ENCODE data around the gene PRKG1.

The PRKG1 gene

GRCh38 chr10:51760864-51761640, 686.8 kb downstream of the PRKG1 start:
- no peak for DNase-seq (ENCODE audit: low spot score)

- DNase-seq (ENCODE audit: low spot score), result no peak
These were observed 689.5 kb downstream of the PRKG1 start for GRCh38 chr10:51763746-51764145.

- DNase-seq (ENCODE audit: low spot score), result no peak
These were observed 691.1 kb downstream of the PRKG1 start for GRCh38 chr10:51765284-51765971.

DNA sequence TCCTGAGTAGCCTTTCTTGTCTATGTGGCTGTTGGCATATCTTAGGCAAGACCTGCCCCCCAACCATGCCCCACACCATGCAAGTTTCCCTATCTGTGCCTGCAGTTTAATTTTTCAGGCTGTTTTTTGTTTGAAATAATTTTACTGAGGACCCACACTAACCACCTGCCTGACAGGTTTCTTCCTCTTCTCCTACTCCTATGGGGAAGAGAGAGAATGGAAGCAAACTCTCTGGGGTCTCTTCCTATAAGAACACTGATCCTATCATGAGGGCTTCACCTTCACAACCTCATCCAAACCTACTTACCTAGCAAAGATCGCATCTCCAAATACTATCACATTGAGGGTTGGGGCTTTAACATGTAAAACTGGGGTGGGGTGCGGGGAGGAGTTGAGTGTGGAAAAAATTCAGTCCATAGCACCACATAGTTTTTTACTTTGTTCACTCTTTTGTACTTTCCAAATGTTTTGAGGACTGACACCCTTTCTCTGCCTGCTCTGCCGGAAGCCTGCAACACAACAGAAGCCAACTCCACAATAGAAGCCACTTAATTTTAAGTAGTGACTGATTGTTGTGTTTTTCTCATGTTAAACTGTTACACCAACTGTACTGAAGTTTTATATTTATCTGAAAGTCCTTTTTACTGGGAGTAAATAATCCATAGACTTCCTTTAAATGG, 692.3 kb downstream of the PRKG1 start:
- no peak for DNase-seq (ENCODE audit: low spot score)

GRCh38 chr10:51767103-51767763, 692.9 kb downstream of the PRKG1 start:
- DNase-seq (ENCODE audit: low spot score), result no peak

GRCh38 chr10:51768886-51769465, 694.7 kb downstream of the PRKG1 start:
- DNase-seq (ENCODE audit: low spot score), result no peak

DNA sequence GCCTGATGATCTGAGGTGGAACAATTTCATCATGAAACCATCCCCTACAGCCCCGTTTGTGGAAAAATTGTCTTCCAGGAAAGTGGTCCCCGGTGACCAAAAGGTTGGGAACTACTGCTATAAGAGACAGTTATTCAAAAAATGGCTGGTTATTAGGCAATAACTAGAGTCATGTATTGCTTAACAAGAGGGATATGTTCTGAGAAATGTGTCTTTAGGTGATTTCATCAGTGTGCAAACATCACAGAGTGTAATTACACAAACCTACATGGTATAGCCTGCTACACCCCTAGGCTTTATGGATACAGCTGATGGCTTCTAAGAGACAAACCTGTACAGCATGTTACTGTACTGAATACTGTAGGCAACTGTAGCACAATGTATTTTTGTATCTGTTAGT, 696.4 kb downstream of the PRKG1 start:
- DNase-seq (ENCODE audit: low spot score), result no peak

- no peak for DNase-seq (ENCODE audit: low spot score)
These were observed 698.1 kb downstream of the PRKG1 start for GRCh38 chr10:51772387-51772786.

GRCh38 chr10:51773681-51774080, 699.4 kb downstream of the PRKG1 start:
- no peak for DNase-seq (ENCODE audit: low spot score)

GRCh38 chr10:51783941-51784340, 709.7 kb downstream of the PRKG1 start:
- no peak for DNase-seq (ENCODE audit: low spot score)

GRCh38 chr10:51786016-51786683, 711.9 kb downstream of the PRKG1 start:
- no peak for DNase-seq (ENCODE audit: low spot score)

GRCh38 chr10:51786684-51787035, 712.4 kb downstream of the PRKG1 start:
- DNase-seq (ENCODE audit: low spot score), result no peak

DNA sequence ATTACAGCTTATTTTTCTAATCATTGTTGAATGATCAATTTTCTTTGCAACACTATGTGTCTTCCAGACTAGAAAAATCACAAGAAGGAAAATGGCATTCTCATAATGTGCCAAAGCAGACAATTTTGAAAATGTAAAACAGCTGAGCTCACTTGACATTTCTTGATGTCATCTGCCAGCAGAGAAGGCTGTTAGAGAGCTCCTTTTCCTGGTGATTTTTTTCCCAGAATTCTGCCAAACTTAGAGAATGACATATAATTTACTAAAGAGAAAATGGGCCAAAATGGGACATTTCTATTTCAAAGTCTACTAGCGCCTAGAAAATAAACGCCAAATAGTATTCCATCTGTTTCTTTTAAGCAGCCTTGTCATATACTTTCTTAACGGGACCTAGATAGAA, 714.0 kb downstream of the PRKG1 start:
- DNase-seq (ENCODE audit: low spot score), result no peak

DNA sequence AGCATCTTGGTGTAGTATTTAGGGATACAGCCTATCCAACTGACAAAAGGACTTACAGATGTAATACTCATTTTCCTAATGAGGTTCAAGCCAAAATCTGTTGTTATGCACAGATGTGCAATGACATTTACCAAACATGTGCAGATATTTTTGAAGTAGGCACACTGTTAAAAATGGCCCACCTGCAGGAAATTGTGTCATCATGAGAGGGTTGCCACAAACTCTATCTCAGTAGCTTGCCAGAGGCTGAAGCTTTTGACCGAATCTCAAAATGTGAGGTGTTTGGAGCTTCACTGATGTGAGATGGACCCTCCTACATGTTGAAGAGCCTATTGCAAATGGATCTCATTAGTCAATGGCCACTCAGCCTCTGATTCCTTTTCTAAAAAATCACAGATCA, 714.8 kb downstream of the PRKG1 start:
- DNase-seq (ENCODE audit: low spot score), result no peak

GRCh38 chr10:51789903-51790302, 715.6 kb downstream of the PRKG1 start:
- DNase-seq (ENCODE audit: low spot score), result no peak

- no peak for DNase-seq (ENCODE audit: low spot score)
These were observed 718.4 kb downstream of the PRKG1 start for GRCh38 chr10:51792678-51793077.

GRCh38 chr10:51800121-51800520, 725.8 kb downstream of the PRKG1 start:
- no peak for DNase-seq (ENCODE audit: low spot score)

DNA sequence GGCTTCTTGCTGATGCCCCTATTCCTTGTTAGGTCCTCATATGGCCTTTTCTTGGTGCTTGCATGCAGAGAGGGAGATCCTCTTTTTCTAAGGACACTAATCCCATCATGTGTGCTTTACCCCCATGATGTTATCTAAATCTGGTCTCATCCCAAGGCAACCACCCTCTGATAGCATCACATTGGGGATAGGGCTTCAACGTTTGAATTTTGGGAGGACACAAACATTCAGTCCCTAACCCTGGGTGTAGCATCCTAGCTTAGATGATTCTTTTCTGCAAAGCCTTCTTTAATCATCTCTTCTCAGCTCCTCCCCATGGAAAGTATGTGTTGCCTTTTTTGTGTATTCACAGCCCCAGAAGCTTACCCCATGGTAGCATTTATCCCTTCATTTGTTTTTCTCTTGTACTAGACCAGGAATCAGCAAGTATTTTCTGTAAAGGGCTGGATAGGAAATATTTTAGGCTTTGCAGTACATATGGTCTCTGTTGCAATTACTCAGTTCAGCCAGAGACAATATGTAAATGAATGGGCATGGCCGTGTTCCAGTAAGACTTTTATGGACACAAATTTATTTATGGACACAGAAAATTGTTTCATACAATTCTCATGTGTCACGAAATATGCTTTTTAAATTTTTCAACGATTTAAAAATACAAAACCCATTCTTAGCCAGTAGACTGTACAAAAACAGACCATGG, 726.6 kb downstream of the PRKG1 start:
- DNase-seq (ENCODE audit: low spot score), result no peak

- no peak for DNase-seq (ENCODE audit: low spot score)
These were observed 727.7 kb downstream of the PRKG1 start for GRCh38 chr10:51802030-51802429.

DNA sequence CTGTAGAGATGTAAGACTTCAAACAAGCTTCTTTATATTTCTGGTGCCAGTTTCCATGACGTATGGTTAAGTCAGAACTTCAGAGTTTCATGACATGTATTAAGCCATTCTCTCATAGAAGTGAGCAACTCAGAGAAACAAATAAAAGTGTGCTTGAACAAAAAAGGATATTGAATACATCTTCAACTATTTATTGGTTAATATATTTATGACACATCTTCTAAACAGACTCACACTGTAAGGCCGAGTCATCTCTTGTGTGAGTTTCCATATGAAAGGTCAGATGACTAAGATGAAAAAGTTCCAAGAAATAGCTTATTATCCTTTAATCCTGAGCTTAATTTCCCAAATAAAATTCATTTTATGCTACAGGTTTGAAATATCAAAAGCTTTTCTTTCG, 730.6 kb downstream of the PRKG1 start:
- DNase-seq (ENCODE audit: low spot score), result peak; percentile 2
